ENCODE measurements around the gene DSC1.

DNA sequence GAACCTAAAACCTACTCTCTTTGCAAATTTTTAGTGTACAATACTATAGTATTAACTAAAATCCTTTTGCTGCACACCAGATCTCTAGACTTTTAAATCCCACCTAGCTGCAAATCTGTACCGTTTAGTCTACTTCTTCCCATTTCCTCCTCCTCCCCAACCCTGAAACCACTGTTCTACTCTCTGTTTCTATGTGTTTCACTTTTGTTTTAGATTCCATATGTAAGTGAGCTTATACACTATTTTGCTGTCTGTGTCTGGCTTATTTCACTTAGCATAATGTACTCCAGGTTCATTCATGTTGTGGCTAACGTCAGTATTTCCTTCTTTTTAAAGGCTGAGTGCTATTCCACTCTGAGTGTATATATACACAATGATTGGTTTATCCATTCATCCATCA, 42.1 kb downstream of the DSC1 start:
- TF ChIP-seq, protein P1, sequence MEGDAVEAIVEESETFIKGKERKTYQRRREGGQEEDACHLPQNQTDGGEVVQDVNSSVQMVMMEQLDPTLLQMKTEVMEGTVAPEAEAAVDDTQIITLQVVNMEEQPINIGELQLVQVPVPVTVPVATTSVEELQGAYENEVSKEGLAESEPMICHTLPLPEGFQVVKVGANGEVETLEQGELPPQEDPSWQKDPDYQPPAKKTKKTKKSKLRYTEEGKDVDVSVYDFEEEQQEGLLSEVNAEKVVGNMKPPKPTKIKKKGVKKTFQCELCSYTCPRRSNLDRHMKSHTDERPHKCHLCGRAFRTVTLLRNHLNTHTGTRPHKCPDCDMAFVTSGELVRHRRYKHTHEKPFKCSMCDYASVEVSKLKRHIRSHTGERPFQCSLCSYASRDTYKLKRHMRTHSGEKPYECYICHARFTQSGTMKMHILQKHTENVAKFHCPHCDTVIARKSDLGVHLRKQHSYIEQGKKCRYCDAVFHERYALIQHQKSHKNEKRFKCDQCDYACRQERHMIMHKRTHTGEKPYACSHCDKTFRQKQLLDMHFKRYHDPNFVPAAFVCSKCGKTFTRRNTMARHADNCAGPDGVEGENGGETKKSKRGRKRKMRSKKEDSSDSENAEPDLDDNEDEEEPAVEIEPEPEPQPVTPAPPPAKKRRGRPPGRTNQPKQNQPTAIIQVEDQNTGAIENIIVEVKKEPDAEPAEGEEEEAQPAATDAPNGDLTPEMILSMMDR (IDR thresholded peaks at IDR 0.05), result no peak
- no peak for TF ChIP-seq POLR2A (IDR thresholded peaks at IDR 0.05)

Measured in testis (tissue), 2 donors.